ENCODE data around the gene ALOX5AP.

The ALOX5AP gene

GRCh38 chr13:30731361-30732045 lies 3.8 kb upstream of the ALOX5AP start:
- no peak for ATAC-seq
- TF ChIP-seq OSR1 (CRISPR knock-in tag; IDR thresholded peaks at IDR 0.05), result no peak
- TF ChIP-seq GLIS3 (CRISPR knock-in tag; IDR thresholded peaks at IDR 0.05), result no peak
- no peak for TF ChIP-seq TOX (CRISPR knock-in tag; IDR thresholded peaks at IDR 0.05; ENCODE audit: borderline replicate concordance)
- no peak for TF ChIP-seq ZNF70 (CRISPR knock-in tag; IDR thresholded peaks at IDR 0.05)
- no peak for TF ChIP-seq ZFP3 (CRISPR knock-in tag; IDR thresholded peaks at IDR 0.05)
- TF ChIP-seq BACH2 (CRISPR knock-in tag; IDR thresholded peaks at IDR 0.05; ENCODE audit: borderline replicate concordance), result no peak
- no peak for TF ChIP-seq ZFP30 (CRISPR knock-in tag; IDR thresholded peaks at IDR 0.05)
- TF ChIP-seq SNAI2 (CRISPR knock-in tag; IDR thresholded peaks at IDR 0.05), result no peak
- no peak for TF ChIP-seq ZC3H10 (CRISPR knock-in tag; IDR thresholded peaks at IDR 0.05)
- no peak for TF ChIP-seq POU6F1 (CRISPR knock-in tag; IDR thresholded peaks at IDR 0.05; ENCODE audit: borderline replicate concordance, low read depth)
- no peak for TF ChIP-seq TSHZ2 (CRISPR knock-in tag; IDR thresholded peaks at IDR 0.05)
- TF ChIP-seq ISL1 (CRISPR knock-in tag; IDR thresholded peaks at IDR 0.05), result no peak

- ATAC-seq, result no peak
- no peak for TF ChIP-seq POU6F1 (CRISPR knock-in tag; IDR thresholded peaks at IDR 0.05; ENCODE audit: borderline replicate concordance, low read depth)
- TF ChIP-seq ARNTL (CRISPR knock-in tag; IDR thresholded peaks at IDR 0.05; ENCODE audit: borderline replicate concordance, low read depth), result no peak
- TF ChIP-seq ESRRG (CRISPR knock-in tag; IDR thresholded peaks at IDR 0.05), result no peak
- no peak for TF ChIP-seq ISL1 (CRISPR knock-in tag; IDR thresholded peaks at IDR 0.05)
- TF ChIP-seq PATZ1 (CRISPR knock-in tag; IDR thresholded peaks at IDR 0.05; ENCODE audit: borderline replicate concordance), result no peak
- no peak for TF ChIP-seq ZFP30 (CRISPR knock-in tag; IDR thresholded peaks at IDR 0.05)
Observed at GRCh38 chr13:30732046-30732390, 3.3 kb upstream of the ALOX5AP start.

- peak; percentile 76 for ATAC-seq
- TF ChIP-seq ZC3H10 (CRISPR knock-in tag; IDR thresholded peaks at IDR 0.05) (no peak), ZNF8 (CRISPR knock-in tag; IDR thresholded peaks at IDR 0.05) (no peak), TOX (CRISPR knock-in tag; IDR thresholded peaks at IDR 0.05; ENCODE audit: borderline replicate concordance) (no peak), ESRRG (CRISPR knock-in tag; IDR thresholded peaks at IDR 0.05) (no peak), SNAI2 (CRISPR knock-in tag; IDR thresholded peaks at IDR 0.05) (no peak), CSDC2 (CRISPR knock-in tag; IDR thresholded peaks at IDR 0.05) (no peak), CREB5 (CRISPR knock-in tag; IDR thresholded peaks at IDR 0.05; ENCODE audit: low read depth) (no peak), TSHZ2 (CRISPR knock-in tag; IDR thresholded peaks at IDR 0.05) (no peak), GLIS3 (CRISPR knock-in tag; IDR thresholded peaks at IDR 0.05) (no peak)
Observed at GRCh38 chr13:30734439-30734838, 904 bp upstream of the ALOX5AP start.

Data from SK-N-SH treated with all-trans-retinoic acid at 6 μM for 48 hours (cell line).